H1 (cell line): Measurements from ENCODE around the gene SBF2. TPM values are rescaled to one million over a fixed set of nuclear protein-coding genes. Genes with fewer than 3 reads are reported as not detected.

Source experiments
- SUZ12 ChIP-seq: fragments of 200-600 bp; sonication (generic); IDR thresholded peaks from 2 replicates; pipeline ENCODE4 v1.6.1; 2012; ENCODE audit warnings: mild to moderate bottlenecking, inconsistent platforms, low read length, moderate library complexity, mixed read lengths
- polyA plus RNA-seq, 7 experiments: library from polyadenylated mRNA; depleted of rRNA in 3 of 7; stranded (reverse) in 5 of 7; unstranded in 2 of 7; fragments of >200 nt in 5 of 7; fragments of 200-250 nt in 2 of 7; gene quantifications; 1 replicate in 5 of 7; 2 replicates in 1 of 7; 4 replicates in 1 of 7; pipeline versions ENCODE4 v1.2.1 to v1.2.3, GENCODE V29; 2011 to 2013; ENCODE audit warnings: missing spikeins in 2 of 7, mixed read lengths in 2 of 7
- total RNA-seq: library from RNA; stranded (reverse); fragmentation: NEBNext Ultra II Directional; extraction: Animal tissue kit (Norgen Biotek cat#: 25700); gene quantifications from 2 replicates; pipeline ENCODE4 v1.2.1, GENCODE V29; 2021

Gene SBF2
- total and polyA plus RNA-seq, 2 of the 8 experiments (the other 6 are each of a cell fraction or from before 2014, with no cell fraction given), result 36.7 to 50.5 TPM

- TF ChIP-seq SUZ12, result no peak
Measured at GRCh38 chr11:10095412-10096208, 198.4 kb downstream of the SBF2 start (continued).
